Fibroblast of upper back skin (primary cell): ENCODE measurements around the gene CAMKMT.
A peak's percentile ranks its signal among the peaks of the same experiment; 100 is the strongest.

Source experiments
- DNase-seq: peaks from one replicate; pipeline ENCODE4 v3.0.0-alpha.2; 2013

The CAMKMT gene

DNA sequence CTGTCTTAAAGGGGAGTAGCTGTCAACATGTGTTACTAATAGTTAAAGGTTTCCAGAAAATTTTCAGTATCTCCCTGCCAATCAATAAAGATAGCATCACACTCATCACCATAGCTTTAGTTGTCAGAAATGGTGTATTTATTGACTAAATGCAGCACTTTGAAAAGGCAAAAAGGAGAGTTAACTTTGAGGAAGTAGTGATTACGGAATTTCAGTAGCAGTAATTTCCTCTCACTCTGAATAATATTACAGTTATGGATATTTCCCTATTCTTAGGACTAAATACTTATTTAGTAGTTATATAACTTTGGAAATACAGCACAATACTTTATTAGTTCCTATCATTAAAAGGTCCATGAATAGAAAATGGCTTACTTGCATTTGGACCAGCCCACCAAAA lies 250.5 kb downstream of the CAMKMT start:
- no peak for DNase-seq

GRCh38 chr2:44614940-44615339 lies 253.2 kb downstream of the CAMKMT start:
- no peak for DNase-seq

- DNase-seq = no peak
These were observed 254.3 kb downstream of the CAMKMT start for GRCh38 chr2:44615950-44616518.

DNA sequence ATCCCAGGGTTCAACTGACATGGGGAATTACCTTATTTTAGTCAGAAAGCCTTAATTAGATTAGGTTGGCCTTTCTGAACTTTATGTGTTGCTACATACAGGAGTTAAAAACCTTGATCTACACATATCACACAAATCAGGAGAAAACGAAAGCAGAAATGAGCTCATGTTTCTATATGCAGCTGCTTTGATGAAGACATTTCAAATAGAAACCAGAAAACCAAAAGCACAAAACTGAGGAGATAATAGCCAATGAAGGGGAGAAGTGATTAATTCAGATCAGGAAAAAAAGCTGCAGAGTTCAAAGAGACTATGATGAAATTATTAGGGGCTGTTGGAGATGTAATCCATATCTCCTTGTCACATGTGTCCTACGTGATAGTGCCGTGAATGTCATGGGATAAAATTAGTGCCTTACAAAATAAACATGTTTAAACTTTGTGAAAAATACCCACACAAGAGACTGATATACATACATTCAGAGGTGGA lies 255.0 kb downstream of the CAMKMT start:
- DNase-seq = no peak

- DNase-seq = no peak
These were observed 256.7 kb downstream of the CAMKMT start for GRCh38 chr2:44618251-44619023.

DNA sequence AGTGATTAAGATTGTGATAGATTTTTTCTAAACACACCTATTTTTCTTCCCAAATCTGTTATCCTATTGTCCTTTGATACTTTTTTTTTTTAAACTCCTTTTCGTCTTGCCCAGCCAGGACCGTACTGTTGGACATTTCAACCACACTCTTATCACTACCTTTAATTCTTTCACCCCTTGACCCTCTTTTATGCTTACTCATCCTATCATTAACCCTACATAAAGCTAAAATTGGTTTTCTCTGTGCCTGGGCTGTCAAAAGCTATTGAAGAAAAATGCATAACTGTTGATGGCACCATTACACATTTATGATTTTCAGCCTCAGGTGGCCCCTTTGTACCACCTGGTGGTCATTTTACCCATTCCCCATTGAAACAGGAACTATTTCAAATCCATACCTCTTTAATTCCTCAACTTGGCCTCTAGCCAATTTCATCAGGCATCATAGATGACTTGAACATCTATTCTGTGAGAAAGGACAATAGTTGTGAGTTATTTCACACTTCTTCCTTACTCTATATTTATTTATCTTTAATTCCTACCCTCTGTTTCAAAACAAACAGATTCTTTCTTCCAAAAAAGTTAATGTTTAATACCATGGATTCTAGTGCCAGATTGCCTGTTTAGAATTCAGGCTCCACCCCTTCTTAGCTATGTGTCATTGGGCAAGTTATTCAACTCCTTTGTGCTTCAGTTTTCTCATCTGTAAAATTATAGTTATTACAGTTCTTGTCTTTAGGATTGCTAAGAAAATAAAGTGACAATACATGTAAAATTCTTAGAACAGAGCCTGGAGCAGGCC lies 258.6 kb downstream of the CAMKMT start:
- DNase-seq = no peak

DNA sequence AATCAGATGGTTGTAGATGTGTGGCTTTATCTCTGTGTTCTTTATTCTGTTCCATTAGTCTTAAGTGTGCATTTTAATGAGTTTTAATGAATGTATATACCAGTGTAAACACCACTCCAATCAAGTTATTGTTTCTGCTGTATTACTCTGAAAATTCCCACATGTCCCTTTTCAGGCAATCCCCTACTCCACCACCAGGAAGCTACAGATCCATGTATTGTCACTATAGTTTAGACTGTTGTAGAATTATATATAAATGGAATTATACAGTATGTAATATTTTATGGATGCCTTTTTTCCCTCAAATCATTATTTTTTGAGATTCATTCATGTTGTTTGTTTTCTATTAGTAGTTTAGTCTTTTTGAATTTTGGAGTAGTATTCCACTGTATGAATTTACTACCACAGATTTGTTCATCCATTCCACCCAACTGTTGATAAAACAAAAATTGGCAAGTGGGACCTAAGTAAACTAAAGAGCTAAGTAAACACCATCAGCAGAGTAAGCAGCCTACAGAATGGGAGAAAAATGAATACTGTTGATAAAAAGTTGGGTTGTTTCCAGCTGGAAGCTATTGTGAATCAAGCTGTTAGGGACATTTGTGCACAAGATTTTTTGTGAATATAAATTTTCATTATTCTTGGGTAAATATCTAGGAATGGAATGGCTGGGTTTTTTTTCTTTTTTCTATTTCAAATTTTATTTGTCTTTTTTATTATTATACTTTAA lies 262.0 kb downstream of the CAMKMT start:
- DNase-seq = no peak

GRCh38 chr2:44628297-44628696 lies 266.6 kb downstream of the CAMKMT start:
- DNase-seq = no peak

DNA sequence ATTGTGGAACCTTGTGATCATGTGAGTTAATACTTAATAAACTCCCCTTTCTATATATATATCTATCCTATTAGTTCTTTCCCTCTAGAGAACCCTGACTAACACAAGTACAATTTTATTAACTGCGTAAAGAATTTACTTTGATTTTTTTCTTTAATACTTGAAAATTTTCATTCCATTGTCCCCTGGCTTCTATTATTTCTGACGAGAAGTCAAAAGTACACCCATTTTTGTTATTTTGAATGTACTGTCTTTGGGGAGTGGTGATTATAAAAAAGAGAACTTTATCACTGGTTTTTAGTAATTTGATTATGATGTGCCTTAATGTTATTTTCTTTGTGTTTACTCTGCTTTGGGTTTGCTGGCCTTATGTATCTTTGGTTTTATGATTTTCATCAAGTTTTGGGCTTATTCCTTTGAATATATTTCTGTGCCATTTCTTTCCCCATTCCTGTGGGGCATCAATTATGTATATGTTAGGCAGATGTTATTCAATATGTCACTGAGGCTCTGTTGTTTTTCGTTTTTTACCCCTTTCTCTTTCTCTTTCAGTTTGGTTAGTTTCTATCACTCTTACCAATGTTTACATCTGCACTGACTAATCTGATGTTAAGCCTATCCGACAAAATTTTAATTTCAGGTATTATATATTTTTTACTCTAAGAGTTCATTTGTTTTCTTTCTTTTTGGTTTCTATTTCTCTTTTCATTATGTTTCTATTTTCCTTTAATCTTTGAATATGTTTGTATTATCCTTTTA lies 271.4 kb downstream of the CAMKMT start:
- no peak for DNase-seq

DNA sequence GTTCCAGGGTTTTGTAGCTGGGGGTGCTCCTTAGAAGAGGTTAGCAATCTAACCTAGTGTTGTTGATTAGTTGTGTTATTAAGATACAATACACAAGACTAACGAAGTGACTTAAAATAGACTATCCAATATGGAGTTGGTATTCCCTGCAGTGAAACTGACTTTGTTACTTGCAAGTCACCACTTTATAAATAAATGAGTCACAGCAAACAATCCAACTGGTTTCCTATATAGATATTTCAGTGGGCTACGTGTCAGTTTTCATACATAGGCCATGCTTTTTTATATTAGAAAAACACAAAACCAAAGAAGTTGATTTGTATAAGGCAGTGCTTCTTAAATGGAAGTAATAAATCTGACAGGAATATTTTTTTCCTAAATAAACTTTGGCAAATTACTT lies 274.0 kb downstream of the CAMKMT start:
- no peak for DNase-seq

DNA sequence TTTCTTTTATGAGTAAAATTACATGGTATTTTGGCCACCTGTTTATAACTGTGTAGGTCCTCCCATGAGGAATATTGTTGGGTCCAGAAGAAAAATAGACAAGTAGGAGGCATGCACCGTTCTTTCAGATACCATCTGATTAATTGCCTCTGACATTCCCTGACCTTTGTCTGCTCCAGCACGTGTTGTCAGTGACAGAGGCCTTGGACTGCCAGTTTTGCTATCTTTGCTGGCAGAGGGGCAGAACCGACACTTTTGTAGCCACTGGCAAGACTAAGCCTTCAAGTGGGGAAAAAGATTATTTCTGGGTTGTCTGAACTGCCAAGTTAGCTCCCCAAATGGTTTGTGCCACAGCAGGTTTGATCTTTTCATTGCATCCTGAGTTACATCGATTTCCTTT lies 276.9 kb downstream of the CAMKMT start:
- DNase-seq = no peak

DNA sequence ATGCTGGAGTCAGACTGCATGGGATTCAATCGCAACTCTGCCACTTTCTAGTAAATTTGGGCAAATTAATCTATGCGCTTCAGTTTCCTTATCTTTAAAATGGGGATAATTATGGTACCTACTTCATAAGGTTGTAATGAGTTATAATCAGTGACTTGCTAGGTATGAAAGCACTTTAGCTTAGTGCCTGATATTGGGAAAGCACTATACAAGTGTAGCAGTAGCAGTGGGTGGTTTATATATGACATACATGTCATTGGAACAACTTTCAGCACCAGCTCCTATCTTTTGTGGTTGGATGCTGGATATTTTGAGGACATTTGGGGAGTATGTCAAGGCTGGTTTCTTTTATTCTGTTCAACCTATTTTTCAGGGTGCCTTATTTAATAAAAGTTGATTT lies 277.7 kb downstream of the CAMKMT start:
- DNase-seq = no peak

- DNase-seq = no peak
These were observed 280.5 kb downstream of the CAMKMT start for GRCh38 chr2:44642123-44642857.

DNA sequence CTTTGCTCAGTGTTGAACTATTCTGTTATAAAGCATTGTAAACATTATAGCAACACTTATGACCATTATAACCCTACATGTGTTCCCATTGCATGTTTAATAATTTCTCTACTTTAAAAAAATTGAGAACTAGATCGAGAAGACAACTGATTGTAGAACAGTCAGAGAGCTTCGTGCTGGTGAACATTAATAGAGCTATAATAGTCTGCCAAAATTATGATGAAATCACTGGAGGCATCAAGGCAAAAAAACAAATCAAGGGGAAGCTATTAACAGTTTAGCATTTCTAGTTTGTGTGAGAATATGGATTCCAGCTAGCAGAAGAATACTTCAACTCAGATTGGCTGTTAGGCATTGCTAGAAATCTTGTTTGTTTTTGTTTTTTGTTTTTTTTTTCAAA lies 284.2 kb downstream of the CAMKMT start:
- no peak for DNase-seq

- peak; percentile 1 for DNase-seq
These were observed 287.6 kb downstream of the CAMKMT start for GRCh38 chr2:44649381-44649780.

GRCh38 chr2:44650796-44651195 lies 289.0 kb downstream of the CAMKMT start:
- no peak for DNase-seq

DNA sequence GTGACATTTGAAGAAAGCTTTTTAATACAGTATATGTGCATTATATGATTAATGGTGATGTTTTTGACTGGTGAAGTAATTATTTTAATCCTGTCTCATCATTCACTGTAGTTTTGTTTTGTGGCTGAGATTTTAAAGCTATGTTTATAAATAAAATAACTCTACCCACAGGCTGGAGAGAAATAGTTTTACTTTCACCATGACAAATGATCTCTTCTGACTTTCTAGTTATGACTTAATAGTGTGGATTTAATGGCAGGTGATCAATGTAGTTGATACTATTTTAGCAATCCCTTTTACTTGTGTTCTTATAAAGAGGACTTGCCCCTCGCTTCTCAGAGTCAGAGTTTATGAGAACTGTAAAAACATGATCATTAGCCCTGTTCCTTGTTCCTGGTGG lies 290.2 kb downstream of the CAMKMT start:
- DNase-seq = no peak

GRCh38 chr2:44652701-44653100 lies 291.0 kb downstream of the CAMKMT start:
- DNase-seq = no peak

DNA sequence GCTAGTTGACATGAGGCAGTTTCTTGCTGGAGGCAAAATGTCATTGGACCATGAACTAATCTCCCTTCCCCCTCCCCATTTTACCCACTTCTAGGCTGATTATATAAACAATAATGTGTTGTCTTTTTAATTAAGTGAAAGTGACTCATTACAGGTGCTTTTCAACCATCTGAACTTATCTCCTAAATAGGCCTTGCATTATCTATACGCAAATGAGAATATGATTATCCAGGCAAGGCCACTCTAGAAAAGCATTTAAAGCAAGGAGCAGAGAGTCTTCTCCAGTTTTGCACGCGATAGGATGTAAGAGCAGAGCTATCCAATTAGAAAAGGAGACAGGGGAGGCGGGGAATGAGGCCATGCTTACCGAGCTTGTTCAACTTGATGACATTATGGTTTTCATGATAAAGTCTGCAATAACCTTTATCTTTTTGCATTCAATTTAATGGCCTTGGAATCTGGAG lies 293.7 kb downstream of the CAMKMT start:
- DNase-seq = no peak

GRCh38 chr2:44656460-44656859 lies 294.7 kb downstream of the CAMKMT start:
- DNase-seq = no peak

DNA sequence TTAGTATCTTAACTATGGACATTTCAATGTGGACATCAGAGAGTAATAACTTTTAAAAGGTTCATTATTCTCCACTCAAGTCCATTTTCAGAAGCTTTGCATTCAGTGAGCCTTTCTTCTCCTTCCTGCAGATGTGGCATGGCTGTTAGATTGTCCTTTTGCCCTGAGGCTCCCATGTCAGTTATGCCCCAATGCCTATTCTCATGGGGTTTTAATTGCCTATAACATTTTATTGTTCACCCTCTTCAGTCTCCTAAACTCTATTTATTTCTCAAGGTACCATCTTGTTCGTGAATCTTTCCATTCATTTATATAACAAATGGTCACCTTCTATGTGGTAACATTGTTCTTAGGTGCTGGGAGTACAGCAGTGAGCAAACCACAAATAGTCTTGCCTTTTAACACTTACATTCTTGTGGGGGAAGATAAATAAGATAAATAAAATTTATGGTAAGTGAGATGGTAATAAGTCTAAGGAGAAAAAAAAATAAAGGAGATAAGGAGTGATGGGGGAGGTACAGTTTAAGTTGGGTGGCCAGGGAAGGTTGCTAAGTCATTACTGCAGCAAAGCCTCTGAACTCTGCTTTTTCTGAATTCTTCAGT lies 301.8 kb downstream of the CAMKMT start:
- no peak for DNase-seq
